Testis (tissue), 5 donors: ENCODE data around the gene SLC34A2. TPM values are rescaled to one million over a fixed set of nuclear protein-coding genes. Genes with fewer than 3 reads are reported as not detected.
"Not testable (repeated sequence)": the region's sequence is repeated elsewhere in the genome, so short reads cannot be mapped to it uniquely, and the experiment has no call there.

Experiments used
- DNase-seq: peaks from one replicate; pipeline ENCODE4 v3.0.0-alpha.2; 2019
- H3K27ac ChIP-seq, 2 donors: fragments of 200-600 bp; sonication (generic); one replicate each; pipeline ENCODE4 v1.5.1; 2019
- H3K27me3 ChIP-seq: fragments of 200-600 bp; sonication (generic); one replicate; pipeline ENCODE4 v1.5.1; 2019
- H3K36me3 ChIP-seq: fragments of 200-600 bp; sonication (generic); one replicate; pipeline ENCODE4 v1.5.1; 2017; ENCODE audit warnings: low read depth; ENCODE audit errors: missing control alignments
- H3K4me1 ChIP-seq: fragments of 200-600 bp; sonication (generic); one replicate; pipeline ENCODE4 v1.5.1; 2019
- H3K4me3 ChIP-seq, 2 donors: fragments of 200-600 bp; sonication (generic); one replicate each; pipeline ENCODE4 v1.5.1; 2017 to 2019
- H3K9me3 ChIP-seq: fragments of 200-600 bp; sonication (generic); one replicate; pipeline ENCODE4 v1.5.1; 2017
- POLR2A ChIP-seq: fragments of 450-650 bp; IDR thresholded peaks from one replicate; pipeline ENCODE4 v1.6.1; 2017; ENCODE audit warnings: antibody characterized with exemption, mild to moderate bottlenecking, moderate library complexity
- WGBS, 2 donors: methylation state at CpG; one replicate each; pipeline ENCODE4 v1.1.5; 2018; 5-methylcytosine and 5-hydroxymethylcytosine counted together
- intact Hi-C: fragments of 100-400 bp; cut with DNase I; formaldehyde crosslinking; loops from one replicate; pipeline ENCODE4 v1.15.1; 2023; ENCODE audit warnings: low total_unique reads
- long read RNA-seq, 2 donors: transcript quantifications; one replicate each; lab custom pipeline, GENCODE V29; 2026
- polyA plus RNA-seq: library from polyadenylated mRNA; stranded (reverse); fragments of 350-450 nt; fragmentation: Illumina TruSeq; extraction: RNeasy Lipid Tissue Mini Kit (QIAGEN cat#74804); gene quantifications from one replicate; pipeline ENCODE4 v1.2.3, GENCODE V29; 2014; ENCODE audit warnings: low read depth, low replicate concordance; ENCODE audit not compliant: insufficient read depth
- total RNA-seq, 2 donors: library from RNA; depleted of rRNA; stranded (reverse); fragments of >200 nt; gene quantifications; one replicate each; pipeline ENCODE4 v1.2.3, GENCODE V29; 2016
- TF ChIP-seq, protein P1 (sequence below), 3 experiments: fragments of 450-650 bp in 2 of 3; fragments of 200-600 bp in 1 of 3; sonication (generic) in 1 of 3; IDR thresholded peaks; one replicate each; pipeline ENCODE4 v1.5.1; 2016 to 2019; ENCODE audit warnings: antibody characterized with exemption in 3 of 3, mild to moderate bottlenecking in 2 of 3, moderate library complexity in 1 of 3

SLC34A2 gene, protein sequence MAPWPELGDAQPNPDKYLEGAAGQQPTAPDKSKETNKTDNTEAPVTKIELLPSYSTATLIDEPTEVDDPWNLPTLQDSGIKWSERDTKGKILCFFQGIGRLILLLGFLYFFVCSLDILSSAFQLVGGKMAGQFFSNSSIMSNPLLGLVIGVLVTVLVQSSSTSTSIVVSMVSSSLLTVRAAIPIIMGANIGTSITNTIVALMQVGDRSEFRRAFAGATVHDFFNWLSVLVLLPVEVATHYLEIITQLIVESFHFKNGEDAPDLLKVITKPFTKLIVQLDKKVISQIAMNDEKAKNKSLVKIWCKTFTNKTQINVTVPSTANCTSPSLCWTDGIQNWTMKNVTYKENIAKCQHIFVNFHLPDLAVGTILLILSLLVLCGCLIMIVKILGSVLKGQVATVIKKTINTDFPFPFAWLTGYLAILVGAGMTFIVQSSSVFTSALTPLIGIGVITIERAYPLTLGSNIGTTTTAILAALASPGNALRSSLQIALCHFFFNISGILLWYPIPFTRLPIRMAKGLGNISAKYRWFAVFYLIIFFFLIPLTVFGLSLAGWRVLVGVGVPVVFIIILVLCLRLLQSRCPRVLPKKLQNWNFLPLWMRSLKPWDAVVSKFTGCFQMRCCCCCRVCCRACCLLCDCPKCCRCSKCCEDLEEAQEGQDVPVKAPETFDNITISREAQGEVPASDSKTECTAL
- 1 to 10 TPM; 1.4 to 2.8 TPM for total RNA-seq
- polyA plus RNA-seq = 10.0 TPM
- long read RNA-seq, donor 1 = 0 reads
- long read RNA-seq, donor 2 = 0 reads

DNA sequence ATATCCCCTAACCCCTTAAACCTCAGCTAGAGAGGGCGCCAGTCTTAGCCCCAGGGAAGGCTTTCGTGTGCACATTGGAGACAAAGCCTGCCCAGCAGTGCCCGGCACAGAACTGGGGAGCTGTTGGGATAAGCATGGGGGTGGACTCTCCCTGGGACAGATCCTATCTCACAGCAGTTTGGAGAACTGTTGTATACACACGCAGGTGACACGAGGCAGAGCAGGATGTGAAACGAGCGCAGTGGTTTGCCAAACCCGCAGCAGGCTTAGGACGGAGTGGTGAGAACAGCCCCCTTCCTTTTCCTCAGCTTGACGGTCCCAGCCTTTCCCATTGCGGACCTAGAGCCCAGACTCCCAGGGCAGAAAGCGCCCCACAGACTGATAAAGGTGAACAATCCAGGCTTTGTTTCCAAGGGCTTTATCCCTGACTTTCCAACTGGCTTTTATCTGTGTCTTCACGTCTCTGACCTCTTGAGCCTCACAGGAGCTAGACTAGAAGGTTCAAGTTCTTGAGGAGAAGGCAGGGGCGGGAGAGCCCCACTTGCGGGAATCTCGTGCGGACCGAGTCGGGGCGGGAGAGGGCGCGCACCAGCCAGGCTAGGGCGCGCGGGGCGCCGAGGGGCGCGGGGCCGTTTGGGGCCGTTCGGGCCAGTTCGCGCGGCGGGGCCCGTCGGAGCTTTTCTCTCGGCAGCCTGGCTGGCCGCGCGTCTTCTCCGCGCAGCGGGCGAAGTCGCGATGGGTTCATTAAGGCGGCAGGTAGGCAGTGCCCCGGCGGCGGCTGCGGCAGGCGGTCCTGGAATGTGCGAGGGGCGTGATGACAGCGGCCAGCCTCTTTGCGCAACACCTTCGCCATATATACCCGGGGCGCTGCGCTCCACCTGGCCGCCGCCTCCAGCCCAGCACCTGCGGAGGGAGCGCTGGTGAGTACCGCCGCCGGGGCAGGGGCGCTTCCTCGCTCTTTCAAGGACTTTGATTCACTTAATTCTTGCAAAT, at the start of gene SLC34A2:
Gene SLC34A2 (plus strand): TSS at position 881 of the 993 bp plus-strand sequence. CDS start 6,650 bp downstream, outside the sequence.
- H3K4me1 ChIP-seq = no peaks in the 10 kb centered on the region
- intact Hi-C loops = no loop called here
- WGBS, 2 donors = 4 to 5% methylated on average over 49 to 71 of the region's 71 CpGs
- H3K9me3 ChIP-seq = no peaks in the 10 kb centered on the region
- no peak for TF ChIP-seq POLR2A
- TF ChIP-seq, protein P1, sequence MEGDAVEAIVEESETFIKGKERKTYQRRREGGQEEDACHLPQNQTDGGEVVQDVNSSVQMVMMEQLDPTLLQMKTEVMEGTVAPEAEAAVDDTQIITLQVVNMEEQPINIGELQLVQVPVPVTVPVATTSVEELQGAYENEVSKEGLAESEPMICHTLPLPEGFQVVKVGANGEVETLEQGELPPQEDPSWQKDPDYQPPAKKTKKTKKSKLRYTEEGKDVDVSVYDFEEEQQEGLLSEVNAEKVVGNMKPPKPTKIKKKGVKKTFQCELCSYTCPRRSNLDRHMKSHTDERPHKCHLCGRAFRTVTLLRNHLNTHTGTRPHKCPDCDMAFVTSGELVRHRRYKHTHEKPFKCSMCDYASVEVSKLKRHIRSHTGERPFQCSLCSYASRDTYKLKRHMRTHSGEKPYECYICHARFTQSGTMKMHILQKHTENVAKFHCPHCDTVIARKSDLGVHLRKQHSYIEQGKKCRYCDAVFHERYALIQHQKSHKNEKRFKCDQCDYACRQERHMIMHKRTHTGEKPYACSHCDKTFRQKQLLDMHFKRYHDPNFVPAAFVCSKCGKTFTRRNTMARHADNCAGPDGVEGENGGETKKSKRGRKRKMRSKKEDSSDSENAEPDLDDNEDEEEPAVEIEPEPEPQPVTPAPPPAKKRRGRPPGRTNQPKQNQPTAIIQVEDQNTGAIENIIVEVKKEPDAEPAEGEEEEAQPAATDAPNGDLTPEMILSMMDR (IDR thresholded peaks at IDR 0.05) = no peak
- H3K36me3 ChIP-seq = no peaks in the 10 kb centered on the region
- no peaks in the 10 kb centered on the region for H3K27me3 ChIP-seq
- peak; percentile 18 for DNase-seq
- H3K4me3 ChIP-seq = peak within 1 kb of the TSS; percentile 2 to 40
- H3K27ac ChIP-seq = no peak within 1 kb of the TSS

DNA sequence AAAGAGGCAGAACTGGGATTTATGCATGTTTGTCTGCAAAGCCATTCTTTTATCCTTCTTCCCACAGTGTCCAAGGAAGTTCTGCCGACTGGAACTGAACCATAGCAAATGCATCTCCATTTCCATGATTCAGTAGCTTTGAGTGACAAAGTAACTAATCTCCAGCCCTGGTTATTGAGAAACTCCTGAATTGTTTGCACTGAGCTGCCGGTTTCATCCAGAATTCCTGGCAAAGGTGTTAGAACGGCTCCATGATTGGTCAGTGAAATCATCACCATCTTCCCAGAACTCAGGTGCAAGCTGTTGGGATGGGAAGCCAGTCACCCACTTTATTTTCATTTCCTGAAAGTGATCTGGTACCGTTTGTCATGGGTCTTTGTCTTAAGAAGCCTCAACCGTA, 47.0 kb upstream of the SLC34A2 start:
- no peak overlapping the region for H3K27ac ChIP-seq
- DNase-seq = no peak
- no peaks in the 10 kb centered on the region for H3K4me1 ChIP-seq
- no peaks in the 10 kb centered on the region for H3K9me3 ChIP-seq
- no peaks in the 10 kb centered on the region for H3K36me3 ChIP-seq
- 79% methylated on average over 5 of the region's 5 CpGs for WGBS, 2 donors
- intact Hi-C loops = no loop called here
- TF ChIP-seq, protein P1 (IDR thresholded peaks at IDR 0.05) = no peak
- no peak for TF ChIP-seq POLR2A
- H3K4me3 ChIP-seq = no peak overlapping the region
- no peaks in the 10 kb centered on the region for H3K27me3 ChIP-seq

DNA sequence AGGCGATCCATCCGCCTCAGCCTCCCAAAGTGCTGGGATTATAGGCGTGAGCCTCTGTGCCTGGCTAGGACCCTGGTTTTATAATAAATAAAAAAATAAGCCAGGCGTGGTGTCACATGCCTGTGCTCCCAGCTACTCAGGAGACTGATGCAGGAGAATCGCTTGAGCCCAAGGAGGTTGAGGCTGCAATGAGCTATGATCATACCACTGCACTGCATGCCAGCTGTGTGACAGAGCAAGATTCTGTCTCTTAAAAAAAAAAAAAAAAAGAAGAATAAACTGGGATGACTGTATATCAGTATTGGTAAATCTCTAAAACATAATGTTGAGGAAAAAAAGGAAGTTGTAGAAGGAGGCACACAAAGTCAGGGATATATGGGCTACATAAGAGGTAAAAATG, 45.7 kb upstream of the SLC34A2 start:
- no peaks in the 10 kb centered on the region for H3K4me1 ChIP-seq
- DNase-seq = no peak
- H3K9me3 ChIP-seq = no peaks in the 10 kb centered on the region
- no peak for TF ChIP-seq POLR2A
- TF ChIP-seq, protein P1 (IDR thresholded peaks at IDR 0.05) = no peak
- no peak overlapping the region for H3K27ac ChIP-seq
- no peaks in the 10 kb centered on the region for H3K27me3 ChIP-seq
- no peaks in the 10 kb centered on the region for H3K36me3 ChIP-seq
- 84 to 96% methylated on average over 5 of the region's 5 CpGs for WGBS, 2 donors
- intact Hi-C loops = no loop called here
- no peak overlapping the region for H3K4me3 ChIP-seq

DNA sequence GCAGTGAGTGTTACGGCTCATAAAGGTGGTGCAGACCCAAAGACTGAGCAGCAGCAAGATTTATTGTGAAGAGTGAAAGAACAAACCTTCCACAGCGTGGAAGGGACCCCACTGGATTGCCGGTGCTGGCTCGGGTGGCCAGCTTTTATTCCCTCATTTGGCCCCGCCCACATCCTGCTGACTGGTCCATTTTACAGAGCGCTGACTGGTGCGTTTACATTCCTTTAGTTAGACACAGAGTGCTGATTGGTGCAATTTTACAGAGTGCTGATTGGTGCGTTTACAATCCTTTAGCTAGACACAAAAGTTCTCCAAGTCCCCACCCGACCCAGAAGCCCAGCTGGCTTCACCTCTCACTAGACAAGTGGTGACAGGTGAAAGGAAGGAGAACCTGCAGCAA, 42.0 kb upstream of the SLC34A2 start:
- peak; percentile 64 for DNase-seq
- 69 to 76% methylated on average over 9 of the region's 9 CpGs for WGBS, 2 donors
- intact Hi-C loops, H3K4me1 ChIP-seq, H3K27me3 ChIP-seq, H3K27ac ChIP-seq, H3K36me3 ChIP-seq, H3K9me3 ChIP-seq, H3K4me3 ChIP-seq: not testable (repeated sequence)
